Non-pigmented ciliary epithelial cell (primary cell): ENCODE data around the gene BRAT1.
"Not testable (repeated sequence)": the region's sequence is repeated elsewhere in the genome, so short reads cannot be mapped to it uniquely, and the experiment has no call there.

Source experiments
- DNase-seq: peaks from one replicate; pipeline ENCODE4 v3.0.0-alpha.2; 2010; ENCODE audit warnings: low read depth

The BRAT1 gene

DNA sequence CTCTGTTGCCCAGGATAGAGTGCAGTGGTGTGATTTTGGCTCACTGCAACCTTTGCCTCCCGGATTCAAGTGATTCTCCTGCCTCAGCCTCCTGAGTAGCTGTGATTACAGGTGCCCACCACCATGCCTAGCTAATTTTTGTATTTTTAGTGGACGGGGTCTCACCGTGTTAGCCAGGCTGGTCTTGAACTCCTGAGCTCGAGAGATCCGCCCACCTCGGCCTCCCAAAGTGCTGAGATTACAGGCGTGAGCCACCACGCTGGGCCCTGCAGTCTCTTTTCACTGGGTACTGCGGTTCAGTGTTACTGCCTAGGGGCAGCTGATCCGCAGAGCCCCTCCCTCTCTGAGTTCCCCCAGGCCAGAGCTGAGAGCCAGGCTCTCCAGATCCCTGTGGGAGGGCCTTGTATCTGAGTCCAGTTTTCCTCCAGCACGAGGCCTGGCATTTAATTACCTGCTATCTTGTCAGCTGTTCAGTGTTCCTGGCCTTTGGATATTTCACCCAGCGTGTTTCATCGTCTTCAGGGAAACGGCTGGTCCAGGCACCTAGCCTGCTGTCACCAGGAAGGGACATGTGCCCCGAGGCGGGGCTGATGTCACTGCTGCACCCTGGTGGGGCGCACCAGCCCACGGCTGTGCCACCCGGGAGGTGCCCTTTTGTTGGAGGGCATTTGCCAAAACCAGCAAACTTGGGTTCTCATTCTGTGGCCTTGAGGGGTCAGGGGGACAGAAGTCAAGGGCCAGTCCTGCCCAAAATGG is 19.3 kb downstream of the BRAT1 start:
- DNase-seq = not testable (repeated sequence)

DNA sequence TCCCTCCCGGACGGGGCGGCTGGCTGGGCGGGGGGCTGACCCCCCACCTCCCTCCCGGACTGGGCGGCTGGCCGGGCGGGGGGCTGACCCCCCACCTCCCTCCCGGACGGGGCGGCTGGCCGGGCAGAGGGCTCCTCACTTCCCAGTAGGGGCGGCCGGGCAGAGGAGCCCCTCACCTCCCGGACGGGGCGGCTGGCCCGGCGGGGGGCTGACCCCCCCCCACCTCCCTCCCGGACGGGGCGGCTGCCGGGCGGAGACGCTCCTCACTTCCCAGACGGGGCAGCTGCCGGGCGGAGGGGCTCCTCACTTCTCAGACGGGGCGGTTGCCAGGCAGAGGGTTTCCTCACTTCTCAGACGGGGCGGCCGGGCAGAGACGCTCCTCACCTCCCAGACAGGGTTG is 21.1 kb downstream of the BRAT1 start:
- not testable (repeated sequence) for DNase-seq

DNA sequence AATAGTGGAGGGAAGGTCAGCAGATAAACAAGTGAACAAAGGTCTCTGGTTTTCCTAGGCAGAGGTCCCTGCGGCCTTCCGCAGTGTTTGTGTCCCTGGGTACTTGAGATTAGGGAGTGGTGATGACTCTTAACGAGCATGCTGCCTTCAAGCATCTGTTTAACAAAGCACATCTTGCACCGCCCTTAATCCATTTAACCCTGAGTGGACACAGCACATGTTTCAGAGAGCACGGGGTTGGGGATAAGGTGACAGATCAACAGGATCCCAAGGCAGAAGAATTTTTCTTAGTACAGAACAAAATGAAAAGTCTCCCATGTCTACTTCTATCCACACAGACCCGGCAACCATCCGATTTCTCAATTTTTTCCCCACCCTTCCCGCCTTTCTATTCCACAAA is 21.8 kb downstream of the BRAT1 start:
- DNase-seq = not testable (repeated sequence)

DNA sequence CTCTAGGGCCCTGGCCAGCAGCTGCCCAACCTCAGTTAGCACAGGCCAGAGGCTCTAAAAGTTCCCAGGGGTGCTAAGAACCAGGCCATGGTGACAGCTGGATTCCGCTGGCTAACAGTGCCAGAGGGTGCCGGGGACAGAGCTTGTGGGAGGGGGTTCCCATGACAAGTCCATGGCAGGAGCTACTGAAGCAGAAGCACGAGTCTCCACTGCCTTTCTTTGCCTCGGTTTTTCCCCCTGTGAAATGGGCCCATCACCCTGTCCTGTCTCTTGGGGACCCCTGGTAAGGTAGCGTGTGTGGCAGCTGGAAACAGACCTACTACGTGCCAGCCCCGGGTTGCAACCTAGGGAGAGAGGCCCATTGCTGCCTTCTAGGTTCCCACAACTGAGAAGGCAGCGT is 22.5 kb downstream of the BRAT1 start:
- not testable (repeated sequence) for DNase-seq

DNA sequence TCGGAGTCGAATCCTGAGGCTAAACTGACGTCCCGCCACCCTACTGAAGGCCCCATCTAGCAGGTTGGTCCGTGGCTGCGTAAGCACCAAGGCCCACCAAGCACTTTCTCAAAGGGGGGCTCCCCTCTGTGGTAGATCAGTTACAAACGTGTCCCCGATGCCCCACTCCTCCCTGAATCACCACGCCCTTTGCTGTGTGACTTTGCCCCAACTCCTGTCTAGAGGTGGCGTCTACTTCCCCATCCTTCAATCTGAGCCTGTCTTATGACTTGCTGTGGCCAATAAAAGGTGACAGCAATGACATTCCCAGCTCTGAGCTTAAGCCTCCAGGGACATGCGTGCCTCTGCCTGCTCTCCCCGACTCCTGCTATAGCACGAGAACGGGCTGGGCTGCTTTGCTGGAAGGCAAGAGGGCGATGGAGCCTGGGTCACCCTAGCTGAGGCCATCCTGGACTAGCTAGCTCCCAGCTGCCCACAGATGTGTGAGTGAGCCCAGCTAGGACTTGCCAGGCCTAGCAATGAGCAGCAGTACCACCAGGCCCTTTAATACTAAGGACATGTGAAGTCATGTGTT is 23.0 kb downstream of the BRAT1 start:
- not testable (repeated sequence) for DNase-seq

DNA sequence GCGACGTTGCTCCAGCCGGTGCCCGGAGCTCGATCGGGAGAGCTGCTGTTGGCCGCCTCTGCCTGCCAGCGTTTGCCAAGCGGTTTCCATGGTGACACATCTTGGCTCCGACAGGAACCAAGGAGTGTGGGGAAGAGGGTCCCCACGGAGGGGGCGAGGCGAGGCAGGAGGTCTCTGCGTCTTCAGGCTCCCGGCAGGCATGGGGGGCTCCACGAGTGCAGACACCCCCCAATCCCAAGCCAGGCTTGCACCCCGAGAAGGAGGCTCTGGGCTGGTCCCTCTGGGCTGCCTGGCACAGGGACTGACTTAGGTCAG is 23.6 kb downstream of the BRAT1 start:
- not testable (repeated sequence) for DNase-seq

DNA sequence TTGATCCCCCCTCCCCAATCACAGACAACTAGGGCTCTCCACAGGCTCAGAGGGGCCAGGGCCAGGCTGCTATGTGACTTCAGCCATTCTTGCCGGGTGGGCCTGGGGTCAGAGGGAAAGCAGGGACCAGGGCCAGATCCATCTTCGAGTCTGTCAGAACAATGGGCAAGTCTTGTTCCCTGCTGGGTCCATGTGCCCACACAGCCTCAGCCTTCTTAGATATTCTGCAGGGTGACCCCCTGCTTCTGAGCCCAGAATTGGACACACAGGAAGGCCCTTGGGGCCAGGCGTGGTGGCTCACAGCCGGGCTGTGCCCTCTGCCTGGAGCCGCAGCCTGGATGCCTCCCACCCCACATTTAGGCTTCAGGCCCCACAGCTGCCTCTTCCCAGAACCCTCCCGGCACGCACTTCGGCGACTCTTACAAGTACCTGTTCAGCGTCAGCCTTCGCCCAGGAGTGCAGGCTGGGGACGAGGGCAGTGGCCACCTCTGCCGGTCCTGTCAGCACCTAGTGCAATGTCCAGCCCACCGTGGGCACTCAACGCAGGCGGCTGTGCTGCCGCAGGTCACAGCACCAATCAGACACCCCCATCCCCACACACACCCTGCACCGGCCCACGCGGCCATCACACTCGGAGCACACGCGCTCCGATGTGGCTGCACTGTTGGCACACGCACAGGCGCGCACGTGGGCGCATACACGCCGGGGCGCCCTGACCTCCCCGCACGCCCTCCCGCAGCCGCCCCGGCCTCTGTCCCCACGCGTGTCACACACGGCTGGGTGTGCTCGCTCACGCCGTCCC is 24.1 kb downstream of the BRAT1 start:
- not testable (repeated sequence) for DNase-seq

DNA sequence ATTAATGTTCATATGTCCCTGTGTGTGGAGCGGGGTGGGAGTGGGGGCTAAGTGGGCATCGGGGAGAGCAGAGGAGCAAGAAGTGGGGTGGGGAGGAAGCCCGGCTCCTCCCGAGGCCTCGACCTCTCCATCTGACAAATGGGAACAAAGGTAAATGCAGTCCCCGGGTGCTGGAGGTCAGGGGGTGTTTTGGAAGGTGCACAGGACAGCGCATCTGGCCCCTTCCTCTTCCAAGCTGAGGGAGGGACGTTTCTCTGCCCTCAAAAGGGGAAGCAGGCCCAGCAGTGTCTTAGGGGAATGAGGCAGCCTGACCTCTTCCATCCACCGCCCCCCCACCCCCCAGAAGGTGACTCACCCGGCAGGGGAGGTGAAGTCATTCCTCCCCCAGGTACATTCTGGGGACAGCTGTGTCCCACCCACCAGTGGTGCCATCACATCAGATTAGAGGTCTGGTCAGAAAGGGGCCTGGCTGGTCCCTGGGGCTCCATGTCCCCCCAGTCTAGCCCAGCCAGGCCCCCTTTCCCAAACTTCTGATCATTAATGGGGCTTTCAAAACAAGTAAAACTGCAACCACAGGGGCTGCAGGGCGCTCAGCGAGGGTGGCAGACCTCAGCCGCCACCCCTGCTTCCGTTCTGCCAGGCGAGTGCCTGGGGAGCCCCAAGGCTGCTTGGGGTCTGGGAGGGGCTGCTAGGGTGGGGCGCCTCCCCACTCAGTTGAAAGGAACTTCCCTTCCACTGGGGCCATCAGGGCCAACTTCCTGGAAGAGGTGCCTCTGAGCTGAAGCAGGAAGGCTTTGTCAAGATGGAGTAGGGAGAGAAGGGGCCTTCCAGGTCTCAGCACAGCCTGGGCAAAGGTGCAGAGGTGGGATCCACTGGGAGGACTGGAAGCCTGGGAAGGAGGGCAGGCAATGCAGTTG is 25.0 kb downstream of the BRAT1 start:
- no peak for DNase-seq

DNA sequence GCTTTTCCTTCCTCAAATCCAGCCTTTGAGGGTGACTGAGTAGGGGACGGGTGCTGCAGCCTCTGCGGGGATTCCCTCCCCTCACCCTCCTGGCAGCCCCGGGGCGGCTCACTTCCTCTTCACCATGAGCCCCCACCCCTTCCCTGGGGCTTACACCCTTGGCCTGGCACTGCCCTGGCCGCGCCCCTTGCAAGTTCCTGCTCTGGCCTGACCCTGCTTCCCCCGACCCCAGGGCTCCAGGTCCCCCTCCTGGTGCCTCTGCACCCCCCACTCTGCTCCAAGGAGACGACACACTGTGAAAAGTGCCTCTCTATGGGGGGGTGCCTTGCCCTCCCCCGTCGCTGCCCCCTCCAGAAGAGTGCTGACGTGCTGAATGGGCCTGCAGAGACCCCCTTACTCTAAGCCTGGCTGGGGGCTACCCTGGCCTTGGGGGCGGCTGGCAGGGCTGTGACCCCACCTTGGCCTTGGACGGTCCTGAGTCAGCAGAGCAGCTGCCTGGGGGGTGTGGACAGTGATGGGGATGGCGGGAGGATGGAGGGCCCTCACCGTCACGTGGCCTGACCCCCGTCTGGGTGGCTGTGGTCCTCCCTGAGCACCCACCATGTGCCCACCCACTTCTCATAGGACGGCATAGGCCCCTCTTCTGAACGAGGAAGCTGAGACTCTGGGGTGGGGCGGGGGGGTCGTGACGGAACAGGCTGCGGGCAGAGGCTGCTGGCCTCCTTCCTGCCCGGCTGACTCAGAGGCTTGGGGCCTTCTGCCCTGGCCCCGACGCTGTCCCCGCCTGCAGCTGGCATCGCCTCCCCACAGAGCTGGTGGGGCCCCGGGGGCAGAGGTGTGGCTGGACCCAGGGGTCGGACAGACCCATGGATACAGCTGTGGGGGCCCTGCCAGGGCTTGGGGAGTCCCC is 25.9 kb downstream of the BRAT1 start:
- no peak for DNase-seq

DNA sequence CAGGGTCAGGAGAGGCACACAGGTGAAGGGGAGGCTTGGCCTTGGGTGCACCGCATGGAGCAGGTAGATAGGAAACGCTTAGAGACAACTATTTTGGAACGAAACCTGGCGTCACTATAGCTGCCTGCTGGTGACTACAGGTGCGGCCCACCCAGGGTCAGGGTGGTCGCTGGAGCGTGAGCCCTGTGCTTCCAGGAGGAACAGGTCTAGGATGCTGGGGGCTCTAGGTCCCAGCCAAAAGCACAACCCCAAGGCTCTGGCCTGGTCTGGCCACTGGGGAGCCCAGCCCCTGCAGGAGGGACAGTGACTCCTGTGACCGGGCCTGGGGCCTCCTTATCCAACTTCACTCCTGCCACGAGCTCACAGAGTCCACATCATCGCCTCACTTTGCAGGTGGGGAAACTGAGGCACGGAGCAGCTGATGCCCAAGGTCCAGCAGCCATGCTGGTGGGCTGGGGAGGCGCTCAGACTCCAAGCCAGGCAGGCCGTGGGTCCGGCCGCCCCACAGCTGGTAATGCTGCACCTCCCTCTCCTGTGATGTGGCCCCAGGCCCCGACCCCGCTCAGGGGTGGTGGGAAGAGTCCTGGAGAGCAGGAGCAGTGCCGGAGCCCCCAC is 26.7 kb downstream of the BRAT1 start:
- no peak for DNase-seq

DNA sequence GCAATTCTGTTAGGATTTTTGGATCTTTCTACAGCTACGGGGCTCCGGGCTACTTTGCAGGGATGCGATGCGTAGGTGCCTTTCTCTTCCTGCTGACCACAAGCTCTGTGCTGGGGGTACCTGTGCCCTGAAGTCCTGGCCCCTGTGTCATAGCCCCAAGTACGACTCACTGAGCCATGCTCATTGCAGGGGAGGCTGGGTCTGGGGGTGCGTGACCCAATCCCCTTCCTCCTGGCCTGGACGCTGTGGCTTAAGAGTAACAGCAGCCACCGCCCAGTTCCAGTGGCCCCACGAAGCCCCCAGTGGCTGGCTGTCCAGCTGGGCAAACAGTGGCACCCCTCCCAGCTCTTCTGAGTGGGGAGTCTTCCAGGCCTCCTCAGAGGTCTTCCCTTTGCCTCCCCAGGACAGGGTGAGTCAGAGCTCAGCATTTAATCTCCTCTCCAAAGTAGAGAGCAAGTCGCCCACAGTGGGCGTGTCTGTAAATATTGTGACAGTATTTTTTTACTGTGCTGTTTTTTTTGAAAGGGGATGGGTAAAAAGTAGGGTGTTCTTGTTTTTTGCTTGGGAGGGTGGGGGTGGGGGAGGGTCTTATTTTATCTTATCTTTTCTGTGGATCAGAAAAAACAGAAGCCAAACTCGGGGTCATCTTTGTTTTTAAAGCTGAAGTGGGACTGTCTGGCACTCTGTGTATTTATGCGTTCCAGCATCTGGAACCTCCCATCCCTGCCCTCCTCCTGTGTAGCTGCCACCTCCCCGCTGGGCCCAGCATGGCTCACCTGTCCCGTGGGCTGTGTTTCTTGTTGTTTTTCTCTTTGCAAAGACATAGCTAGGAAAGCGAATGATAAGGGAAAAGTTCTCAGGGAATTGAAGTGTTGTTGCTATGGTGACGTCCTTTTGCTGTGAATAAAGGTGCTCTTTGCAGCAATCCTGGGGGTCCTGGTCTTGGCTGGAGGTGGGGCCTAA is 27.5 kb downstream of the BRAT1 start:
- DNase-seq = no peak

DNA sequence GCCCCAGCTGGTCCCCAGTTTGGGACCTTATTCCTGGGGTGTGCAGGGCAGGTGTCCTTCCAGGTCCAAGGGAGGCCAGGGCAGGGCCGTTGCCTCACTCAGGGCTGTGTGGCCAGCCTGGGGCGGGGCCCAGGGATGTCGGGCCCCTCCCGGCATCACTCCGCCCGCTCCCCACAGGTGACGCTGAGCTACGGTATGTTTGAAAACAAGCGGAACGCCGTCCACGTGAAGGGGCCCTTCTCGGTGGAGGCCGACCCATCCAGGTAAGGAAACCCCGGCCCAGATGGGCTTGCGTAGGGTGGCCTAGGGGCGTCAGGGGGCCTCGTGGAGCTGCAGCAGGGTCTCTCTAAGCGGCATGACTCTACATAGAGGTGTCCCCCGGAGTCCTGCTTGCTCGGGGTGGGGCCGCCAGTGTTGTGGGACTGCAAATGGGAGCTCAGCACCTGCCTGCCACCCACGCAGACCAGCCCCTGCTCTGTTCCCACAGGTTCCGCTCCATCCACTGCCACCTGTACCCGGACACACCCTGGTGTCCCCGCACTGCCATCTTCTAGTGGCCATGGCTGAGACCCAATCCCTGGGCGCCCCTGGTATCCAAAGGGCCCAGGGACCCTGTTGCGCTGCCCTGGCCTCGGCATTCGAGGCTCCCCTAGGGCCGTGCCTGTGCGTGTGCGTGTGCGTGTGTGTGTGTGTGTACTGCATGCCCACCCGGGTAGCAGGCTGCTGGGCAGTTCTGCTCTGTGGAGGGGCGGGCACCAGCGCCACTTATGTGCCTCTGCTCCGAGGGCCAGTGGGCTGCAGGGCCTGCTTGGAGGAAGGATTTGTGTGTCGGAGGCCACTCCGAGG is 28.4 kb downstream of the BRAT1 start:
- no peak for DNase-seq

DNA sequence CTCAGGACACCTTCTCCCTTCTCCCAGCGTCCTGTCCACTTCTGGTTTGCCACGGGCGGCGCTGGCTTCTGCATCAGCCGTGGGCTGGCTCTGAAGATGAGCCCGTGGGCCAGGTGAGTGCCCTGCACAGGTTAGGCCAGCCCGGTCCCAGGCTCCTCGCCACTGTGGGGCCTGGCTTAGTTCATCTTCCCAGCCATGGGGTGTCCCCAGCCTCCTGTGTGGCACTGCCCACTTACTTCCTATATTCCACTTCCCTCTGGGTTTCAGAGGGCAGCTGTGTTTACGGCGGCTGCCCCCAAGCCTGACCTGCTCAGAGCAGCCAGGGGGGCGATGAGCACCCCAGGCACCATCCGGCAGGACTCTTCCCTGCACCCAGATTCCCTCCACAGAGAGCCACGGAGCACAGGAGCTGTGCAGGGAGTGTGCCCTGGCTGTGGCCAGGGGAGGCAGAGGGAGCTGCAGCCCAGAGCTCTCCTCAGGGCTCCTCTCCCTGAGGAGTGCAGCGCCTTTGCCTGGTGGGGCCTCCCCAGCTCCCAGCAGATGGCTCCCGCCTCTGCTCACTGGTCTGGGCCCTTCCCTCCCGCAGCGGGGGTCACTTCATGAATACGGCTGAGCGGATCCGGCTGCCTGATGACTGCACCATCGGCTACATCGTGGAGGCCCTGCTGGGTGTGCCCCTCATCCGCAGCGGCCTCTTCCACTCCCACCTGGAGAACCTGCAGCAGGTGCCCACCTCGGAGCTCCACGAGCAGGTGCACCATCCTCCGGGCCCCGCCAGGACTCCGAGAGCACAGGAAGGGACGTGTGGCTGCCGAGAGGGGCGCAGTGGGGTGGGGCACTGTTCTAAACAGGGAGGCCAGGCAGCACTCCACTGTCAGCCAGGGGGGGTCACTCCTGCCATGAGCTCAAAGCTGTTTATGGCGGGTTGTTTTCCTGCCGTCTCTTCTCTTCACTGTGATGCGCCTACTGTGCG is 29.4 kb downstream of the BRAT1 start:
- no peak for DNase-seq

DNA sequence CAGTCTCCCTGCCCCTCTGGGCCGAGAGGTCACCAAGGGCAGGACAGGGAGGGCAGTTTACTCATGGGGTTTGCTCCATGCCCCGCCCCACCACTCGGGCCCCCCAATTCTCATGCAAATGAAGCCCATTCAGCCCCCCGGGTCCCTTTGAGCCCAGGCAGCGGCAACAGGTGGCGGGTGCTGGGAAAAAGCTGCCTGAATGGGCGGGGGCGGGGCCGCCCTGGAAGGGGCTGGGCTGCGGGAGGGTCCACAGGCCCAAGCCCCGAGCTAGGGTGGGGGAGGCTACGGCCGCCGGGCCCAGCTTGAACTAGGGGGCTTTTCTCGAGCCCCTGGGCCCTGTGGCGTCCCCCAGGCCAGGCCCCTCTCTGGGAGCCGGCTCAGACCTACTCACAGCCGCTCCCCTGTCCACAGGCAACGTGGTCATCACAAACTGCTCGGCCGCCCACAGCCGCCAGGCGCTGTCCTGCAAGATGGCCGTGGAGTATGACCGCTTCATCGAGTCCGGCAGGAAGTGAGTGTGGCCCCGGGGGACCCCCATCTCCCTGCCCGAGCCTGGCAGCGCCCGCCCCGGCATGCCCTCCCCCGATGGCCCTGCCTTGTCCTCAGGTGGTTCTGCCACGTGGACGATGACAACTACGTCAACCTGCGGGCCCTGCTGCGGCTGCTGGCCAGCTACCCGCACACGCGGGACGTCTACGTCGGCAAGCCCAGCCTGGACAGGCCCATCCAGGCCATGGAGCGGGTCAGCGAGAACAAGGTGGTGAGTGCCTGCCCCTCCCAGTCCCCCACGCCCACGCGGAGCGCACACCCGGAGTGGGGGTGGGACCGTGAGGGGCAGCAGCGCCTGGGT is 30.3 kb downstream of the BRAT1 start:
- no peak for DNase-seq

DNA sequence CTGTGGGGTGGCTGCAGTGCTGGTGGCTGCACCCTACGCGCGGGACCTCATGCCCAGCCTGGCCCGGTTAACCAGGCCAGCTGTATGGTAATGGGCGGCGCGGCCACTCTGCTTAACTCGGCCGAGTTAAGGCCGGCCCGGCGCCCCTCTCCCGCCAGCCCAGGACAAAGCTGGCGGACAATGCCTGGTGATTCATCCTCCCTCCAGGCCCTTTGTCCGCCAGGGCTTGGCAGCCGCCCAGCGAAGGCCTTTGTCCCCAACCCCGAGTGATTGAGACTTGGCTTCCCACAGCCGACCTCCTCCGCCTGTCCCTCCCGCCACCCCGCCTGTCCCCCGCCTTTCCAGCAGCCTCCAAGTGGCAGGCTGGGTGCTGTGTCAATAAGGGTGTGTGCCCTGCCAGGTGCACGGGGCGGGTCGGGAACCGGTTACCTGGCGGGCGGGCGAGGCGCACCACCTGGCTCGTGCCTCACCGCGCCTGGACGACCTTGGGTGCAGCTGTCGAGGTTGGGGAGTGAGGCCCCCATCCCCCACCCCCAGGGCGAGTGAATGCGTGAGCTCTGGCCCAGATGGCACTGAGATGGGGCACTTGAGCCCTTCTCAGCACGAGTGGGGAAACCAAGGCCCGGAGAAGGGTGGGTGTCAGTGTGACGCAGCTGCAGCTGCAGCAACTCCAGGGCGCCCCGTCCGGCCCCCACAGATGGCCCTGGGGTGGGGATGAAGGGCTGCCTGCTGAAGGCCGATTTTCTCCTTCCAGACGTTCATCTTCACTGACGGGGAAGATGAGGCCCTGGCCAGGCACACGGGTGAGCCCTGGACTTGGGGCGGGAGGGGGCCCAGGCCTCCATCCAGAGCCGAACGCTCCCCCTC is 31.1 kb downstream of the BRAT1 start:
- DNase-seq = no peak
